ENCODE data around the gene ATP1A4. TPM values are rescaled to one million over a fixed set of nuclear protein-coding genes. Genes with fewer than 3 reads are reported as not detected.
A peak's percentile ranks its signal among the peaks of the same experiment; 100 is the strongest.

The ATP1A4 gene
- polyA plus RNA-seq, 3 donors = 1.00 to 16.0 TPM; not detected in 1

- Histone ChIP-seq H2AFZ (ENCODE audit: insufficient read depth, low read depth, low read length, poor library complexity, severe bottlenecking) (no peak overlapping the region), H4K20me1 (ENCODE audit: insufficient read depth, low read length) (peaks cover 71% of the 10 kb centered on the region), H3K4me1 (ENCODE audit: control insufficient read depth in 1 of 2, insufficient read depth in 2 of 2, low read length in 2 of 2) (peaks cover 14 to 19% of the 10 kb centered on the region in 2 donors), H3K4me3 (replicated peaks in 1 of 3; ENCODE audit: low read depth in 2 of 3, low read length in 3 of 3) (no peak overlapping the region), H3K79me2 (ENCODE audit: insufficient read depth, low read length) (peaks cover 3% of the 10 kb centered on the region), H3K9ac (ENCODE audit: insufficient read depth, low read length, poor library complexity, severe bottlenecking) (no peak overlapping the region), H3K9me3 (replicated peaks in 1 of 2; ENCODE audit: control insufficient read depth in 1 of 2, insufficient read depth in 1 of 2, low read length in 2 of 2) (no peaks in the 10 kb centered on the region), H3K27ac (ENCODE audit: low read depth in 1 of 2, low read length in 2 of 2) (peak overlapping the region in 1 of 2 donors; percentile 32), H3K36me3 (replicated peaks in 1 of 2; ENCODE audit: control insufficient read depth in 1 of 2, insufficient read depth in 2 of 2, low read length in 2 of 2) (peaks cover 58 to 83% of the 10 kb centered on the region in 2 donors), H3K4me2 (replicated peaks; ENCODE audit: extremely low read depth, low read length, poor library complexity, severe bottlenecking) (no peak overlapping the region), H3K27me3 (ENCODE audit: control insufficient read depth in 2 of 2, insufficient read depth in 2 of 2, low read length in 2 of 2) (no peaks in the 10 kb centered on the region)
- 100% methylated on average over 1 of the region's 5 CpGs for WGBS (ENCODE audit: insufficient coverage)
- Mint-ChIP-seq H3K27ac (no peak overlapping the region), H3K4me3 (no peak overlapping the region), H3K4me1 (peaks cover 27% of the 10 kb centered on the region), H3K9me3 (no peaks in the 10 kb centered on the region), H3K36me3 (peaks cover 76 to 85% of the 10 kb centered on the region in 2 donors), H3K27me3 (ENCODE audit: low read depth in 3 of 3) (peaks cover 0 to 3% (median 0%) of the 10 kb centered on the region in 3 donors)
- DNase-seq = no peak
- TF ChIP-seq CTCF (IDR thresholded peaks at IDR 0.05) = no peak
- intact Hi-C loops (cut with micrococcal nuclease) = no loop called here
Measured at GRCh38 chr1:160210561-160210960, 59.2 kb downstream of the ATP1A4 start.

- Mint-ChIP-seq H3K4me3 (no peak overlapping the region), H3K27ac (peak overlapping the region in 2 of 7 donors; percentile 33 to 57), H3K4me1 (peaks cover 23% of the 10 kb centered on the region), H3K27me3 (ENCODE audit: low read depth in 3 of 3) (peaks cover 0 to 3% (median 0%) of the 10 kb centered on the region in 3 donors), H3K9me3 (no peaks in the 10 kb centered on the region), H3K36me3 (peaks cover 83 to 92% of the 10 kb centered on the region in 2 donors)
- Histone ChIP-seq H3K4me2 (replicated peaks; ENCODE audit: extremely low read depth, low read length, poor library complexity, severe bottlenecking) (no peak overlapping the region), H4K20me1 (ENCODE audit: insufficient read depth, low read length) (peaks cover 71% of the 10 kb centered on the region), H3K27me3 (ENCODE audit: control insufficient read depth in 2 of 2, insufficient read depth in 2 of 2, low read length in 2 of 2) (no peaks in the 10 kb centered on the region), H3K9me3 (replicated peaks in 1 of 2; ENCODE audit: control insufficient read depth in 1 of 2, insufficient read depth in 1 of 2, low read length in 2 of 2) (no peaks in the 10 kb centered on the region), H2AFZ (ENCODE audit: insufficient read depth, low read depth, low read length, poor library complexity, severe bottlenecking) (no peak overlapping the region), H3K9ac (ENCODE audit: insufficient read depth, low read length, poor library complexity, severe bottlenecking) (no peak overlapping the region), H3K4me1 (ENCODE audit: control insufficient read depth in 1 of 2, insufficient read depth in 2 of 2, low read length in 2 of 2) (peaks cover 9 to 12% of the 10 kb centered on the region in 2 donors), H3K36me3 (replicated peaks in 1 of 2; ENCODE audit: control insufficient read depth in 1 of 2, insufficient read depth in 2 of 2, low read length in 2 of 2) (peaks cover 65 to 90% of the 10 kb centered on the region in 2 donors), H3K4me3 (replicated peaks in 1 of 3; ENCODE audit: low read depth in 2 of 3, low read length in 3 of 3) (no peak overlapping the region), H3K27ac (ENCODE audit: low read depth in 1 of 2, low read length in 2 of 2) (peak overlapping the region in 1 of 2 donors; percentile 32), H3K79me2 (ENCODE audit: insufficient read depth, low read length) (no peaks in the 10 kb centered on the region)
- DNase-seq = no peak
- intact Hi-C loops (cut with micrococcal nuclease) = no loop called here
- no peak for TF ChIP-seq CTCF (IDR thresholded peaks at IDR 0.05)
- 93% methylated on average over 7 of the region's 10 CpGs for WGBS (ENCODE audit: insufficient coverage)
Measured at GRCh38 chr1:160211046-160211790, 59.8 kb downstream of the ATP1A4 start.
